ENCODE measurements around the gene PLCB3. TPM values are rescaled to one million over a fixed set of nuclear protein-coding genes. Genes with fewer than 3 reads are reported as not detected.

Gene PLCB3
- total RNA-seq, 1 experiment from 2014 or later = 69.0 TPM

- Histone ChIP-seq H3K9me3 (ENCODE audit: low read length) (no peaks in the 10 kb centered on the region), H3K9me2 (replicated peaks; ENCODE audit: low read length) (no peaks in the 10 kb centered on the region), H3K79me2 (ENCODE audit: low read length) (no peaks in the 10 kb centered on the region), H3K36me3 (ENCODE audit: low read depth, low read length) (peaks cover 57% of the 10 kb centered on the region), H4K20me1 (ENCODE audit: low read length) (0 out of 2 replicates have a peak, but pooled peaks cover 3% of the 10 kb centered on the region), H3K4me2 (ENCODE audit: low read length) (no peak overlapping the region), H3K27ac (ENCODE audit: low read length) (no peak overlapping the region), H3F3A (ENCODE audit: low read length, unreplicated experiment) (no peaks in the 10 kb centered on the region), H3K4me1 (ENCODE audit: insufficient read depth, low read length) (peaks cover 7% of the 10 kb centered on the region), H3K9ac (ENCODE audit: low read length) (no peak overlapping the region), H3K4me3 (ENCODE audit: low read length) (no peak overlapping the region), H2AFZ (ENCODE audit: low read length) (no peak overlapping the region), H3K27me3 (ENCODE audit: low read length) (no peaks in the 10 kb centered on the region)
- POLR2A ChIA-PET (ENCODE audit: unreplicated experiment) = no interaction called here
- DNase-seq (no peak), ATAC-seq (no peak)
- BruUV-seq (replicated peaks) = no TSS peak
- TF ChIP-seq EZH2 (IDR thresholded peaks at IDR 0.05; ENCODE audit: low read length, unreplicated experiment) (no peak), EZH2phosphoT487 (IDR thresholded peaks at IDR 0.05; ENCODE audit: borderline replicate concordance, low read length) (no peak), CTCF (conservative IDR thresholded peaks at IDR 0.05; ENCODE audit: low read depth, low read length) (no peak)
- CTCF ChIA-PET = no interaction called here
- intact Hi-C loops (cut with micrococcal nuclease) = no loop called here
Measured at GRCh38 chr11:64258946-64259532, 7.7 kb downstream of the PLCB3 start.

- peaks cover 55% of the 10 kb centered on the region for H3K36me3 ChIP-seq (ENCODE audit: low read depth, low read length)
- no peak for TF ChIP-seq CTCF (conservative IDR thresholded peaks at IDR 0.05; ENCODE audit: low read depth, low read length)
- TF ChIP-seq EZH2phosphoT487 (IDR thresholded peaks at IDR 0.05; ENCODE audit: borderline replicate concordance, low read length) = no peak
- no peak for TF ChIP-seq EZH2 (IDR thresholded peaks at IDR 0.05; ENCODE audit: low read length, unreplicated experiment)
- no peak for ATAC-seq
- peaks cover 7% of the 10 kb centered on the region for H3K4me1 ChIP-seq (ENCODE audit: insufficient read depth, low read length)
- H3K9me3 ChIP-seq (ENCODE audit: low read length) = no peaks in the 10 kb centered on the region
- intact Hi-C loops (cut with micrococcal nuclease) = no loop called here
- 0 out of 2 replicates have a peak, but pooled peaks cover 3% of the 10 kb centered on the region for H4K20me1 ChIP-seq (ENCODE audit: low read length)
- CTCF ChIA-PET = no interaction called here
- no peak overlapping the region for H3K27ac ChIP-seq (ENCODE audit: low read length)
- H2AFZ ChIP-seq (ENCODE audit: low read length) = no peak overlapping the region
- no peaks in the 10 kb centered on the region for H3K27me3 ChIP-seq (ENCODE audit: low read length)
- POLR2A ChIA-PET (ENCODE audit: unreplicated experiment) = no interaction called here
- BruUV-seq (replicated peaks) = no TSS peak
- no peaks in the 10 kb centered on the region for H3F3A ChIP-seq (ENCODE audit: low read length, unreplicated experiment)
- H3K9me2 ChIP-seq (replicated peaks; ENCODE audit: low read length) = no peaks in the 10 kb centered on the region
- no peaks in the 10 kb centered on the region for H3K79me2 ChIP-seq (ENCODE audit: low read length)
- no peak overlapping the region for H3K4me3 ChIP-seq (ENCODE audit: low read length)
- no peak overlapping the region for H3K9ac ChIP-seq (ENCODE audit: low read length)
- H3K4me2 ChIP-seq (ENCODE audit: low read length) = no peak overlapping the region
- no peak for DNase-seq
Measured at GRCh38 chr11:64259533-64260067, 8.3 kb downstream of the PLCB3 start.

GRCh38 chr11:64260147-64260708 is 8.9 kb downstream of the PLCB3 start:
- Histone ChIP-seq H3K9me3 (ENCODE audit: low read length) (no peaks in the 10 kb centered on the region), H3K27me3 (ENCODE audit: low read length) (no peaks in the 10 kb centered on the region), H3K27ac (ENCODE audit: low read length) (no peak overlapping the region), H4K20me1 (ENCODE audit: low read length) (0 out of 2 replicates have a peak, but pooled peaks cover 3% of the 10 kb centered on the region), H3K79me2 (ENCODE audit: low read length) (no peaks in the 10 kb centered on the region), H3F3A (ENCODE audit: low read length, unreplicated experiment) (no peaks in the 10 kb centered on the region), H3K36me3 (ENCODE audit: low read depth, low read length) (peaks cover 50% of the 10 kb centered on the region), H3K4me1 (ENCODE audit: insufficient read depth, low read length) (peaks cover 7% of the 10 kb centered on the region), H3K9me2 (replicated peaks; ENCODE audit: low read length) (no peaks in the 10 kb centered on the region), H3K9ac (ENCODE audit: low read length) (no peak overlapping the region), H2AFZ (ENCODE audit: low read length) (no peak overlapping the region), H3K4me2 (ENCODE audit: low read length) (no peak overlapping the region), H3K4me3 (ENCODE audit: low read length) (no peak overlapping the region)
- intact Hi-C loops (cut with micrococcal nuclease) = no loop called here
- DNase-seq (no peak), ATAC-seq (no peak)
- ChIA-PET CTCF (interaction anchor here (1.0 kb wide), 1 partner anchor 8 kb away, joined by 8 read pairs; no protein-coding TSS in a partner anchor), POLR2A (ENCODE audit: unreplicated experiment) (no interaction called here)
- TF ChIP-seq CTCF (conservative IDR thresholded peaks at IDR 0.05; ENCODE audit: low read depth, low read length) (no peak), EZH2 (IDR thresholded peaks at IDR 0.05; ENCODE audit: low read length, unreplicated experiment) (no peak), EZH2phosphoT487 (IDR thresholded peaks at IDR 0.05; ENCODE audit: borderline replicate concordance, low read length) (no peak)
- no TSS peak for BruUV-seq (replicated peaks)
